ENCODE measurements around the gene EHD4.

DNA sequence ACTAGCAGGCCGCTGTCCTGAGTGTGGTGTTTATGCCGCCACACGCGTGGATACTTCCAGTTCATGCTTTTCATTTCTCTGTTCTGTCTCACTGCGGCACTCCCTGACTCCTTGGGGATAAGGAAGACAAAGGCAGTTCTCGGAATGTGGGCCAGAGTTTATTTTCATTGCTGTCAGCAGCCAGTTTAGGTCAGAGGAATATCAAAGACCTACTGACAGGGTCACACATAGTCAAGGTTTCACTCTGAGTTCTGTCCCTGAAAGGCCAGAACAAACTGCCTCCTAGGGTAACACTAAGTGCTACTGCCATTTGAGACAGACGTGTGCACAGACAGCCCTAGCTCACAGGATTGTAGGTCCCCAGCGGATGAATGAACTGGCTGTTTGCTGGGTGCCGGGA is 51.2 kb downstream of the EHD4 start:
- TF ChIP-seq, protein P1, sequence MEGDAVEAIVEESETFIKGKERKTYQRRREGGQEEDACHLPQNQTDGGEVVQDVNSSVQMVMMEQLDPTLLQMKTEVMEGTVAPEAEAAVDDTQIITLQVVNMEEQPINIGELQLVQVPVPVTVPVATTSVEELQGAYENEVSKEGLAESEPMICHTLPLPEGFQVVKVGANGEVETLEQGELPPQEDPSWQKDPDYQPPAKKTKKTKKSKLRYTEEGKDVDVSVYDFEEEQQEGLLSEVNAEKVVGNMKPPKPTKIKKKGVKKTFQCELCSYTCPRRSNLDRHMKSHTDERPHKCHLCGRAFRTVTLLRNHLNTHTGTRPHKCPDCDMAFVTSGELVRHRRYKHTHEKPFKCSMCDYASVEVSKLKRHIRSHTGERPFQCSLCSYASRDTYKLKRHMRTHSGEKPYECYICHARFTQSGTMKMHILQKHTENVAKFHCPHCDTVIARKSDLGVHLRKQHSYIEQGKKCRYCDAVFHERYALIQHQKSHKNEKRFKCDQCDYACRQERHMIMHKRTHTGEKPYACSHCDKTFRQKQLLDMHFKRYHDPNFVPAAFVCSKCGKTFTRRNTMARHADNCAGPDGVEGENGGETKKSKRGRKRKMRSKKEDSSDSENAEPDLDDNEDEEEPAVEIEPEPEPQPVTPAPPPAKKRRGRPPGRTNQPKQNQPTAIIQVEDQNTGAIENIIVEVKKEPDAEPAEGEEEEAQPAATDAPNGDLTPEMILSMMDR (IDR thresholded peaks at IDR 0.05; ENCODE audit: extremely low read depth in 1 of 2, insufficient read depth in 1 of 2, low read depth in 1 of 2, low read length in 2 of 2): no peak
- TF ChIP-seq FOS (IDR thresholded peaks at IDR 0.05; ENCODE audit: borderline replicate concordance, insufficient read depth, low read length) (no peak), POLR2A (IDR thresholded peaks at IDR 0.05; ENCODE audit: low read depth, low read length) (no peak), POLR2AphosphoS5 (IDR thresholded peaks at IDR 0.05; ENCODE audit: insufficient read depth, low read depth, low read length) (no peak)
